CD4-positive, alpha-beta memory T cell (primary cell): ENCODE data around the gene SHCBP1L. TPM values are rescaled to one million over a fixed set of nuclear protein-coding genes. Genes with fewer than 3 reads are reported as not detected.

Experiments
- CTCF ChIA-PET: fragments of 350-600 bp; sonication (Branson Sonifier 250); formaldehyde crosslinking; loops from one replicate; lab custom pipeline; 2021; ENCODE audit warnings: inconsistent platforms; ENCODE audit not compliant: partially characterized antibody; lab: Charles Lee
- POLR2A ChIA-PET: fragments of 350-600 bp; sonication (Branson Sonifier 250); formaldehyde crosslinking; loops from one replicate; lab custom pipeline; 2021; ENCODE audit not compliant: partially characterized antibody; lab: Charles Lee
- DNase-seq, 5 donors: peaks; one replicate each; pipeline versions ENCODE4 v3.0.0 to v3.0.0-alpha.2; 2020 to 2022; ENCODE audit warnings: mixed read lengths in 1 of 5
- H3K27ac ChIP-seq: one replicate; pipeline ENCODE4 v1.7.0; 2013; ENCODE audit warnings: low read depth, low read length
- H3K27me3 ChIP-seq: 2 replicates; pipeline ENCODE4 v1.7.0; 2013; ENCODE audit warnings: mild to moderate bottlenecking, low read length, moderate library complexity; ENCODE audit not compliant: insufficient read depth
- H3K36me3 ChIP-seq: 2 replicates; pipeline ENCODE4 v1.7.0; 2013; ENCODE audit warnings: mild to moderate bottlenecking, low read length, moderate library complexity; ENCODE audit not compliant: insufficient read depth
- H3K4me1 ChIP-seq: 2 replicates; pipeline ENCODE4 v1.7.0; 2013; ENCODE audit warnings: mild to moderate bottlenecking, low read length, moderate library complexity; ENCODE audit not compliant: insufficient read depth
- H3K4me3 ChIP-seq, 2 donors: one replicate each; pipeline ENCODE4 v1.7.0; 2013; ENCODE audit warnings: low read length in 2 of 2, mild to moderate bottlenecking in 1 of 2
- H3K9me3 ChIP-seq, 2 donors: one replicate each; pipeline ENCODE4 v1.7.0; 2013; ENCODE audit warnings: low read length in 2 of 2, control low read depth in 1 of 2; ENCODE audit not compliant: control insufficient read depth in 1 of 2
- H3K27ac Mint-ChIP-seq, 7 donors: one replicate each; pipeline ENCODE4 v1.8.0; 2020 to 2021; ENCODE audit warnings: mixed read lengths in 7 of 7, mild to moderate bottlenecking in 6 of 7, inconsistent platforms in 3 of 7, moderate library complexity in 3 of 7
- H3K27me3 Mint-ChIP-seq, 2 donors: one replicate each; pipeline ENCODE4 v1.8.0; 2020 to 2021; ENCODE audit warnings: mixed read lengths in 2 of 2
- H3K36me3 Mint-ChIP-seq, 2 donors: one replicate each; pipeline ENCODE4 v1.8.0; 2020 to 2021; ENCODE audit warnings: mixed read lengths in 2 of 2, inconsistent platforms in 1 of 2, mild to moderate bottlenecking in 1 of 2
- H3K4me1 Mint-ChIP-seq, 4 donors: one replicate each; pipeline ENCODE4 v1.8.0; 2020 to 2021; ENCODE audit warnings: mixed read lengths in 4 of 4, mild to moderate bottlenecking in 1 of 4
- H3K4me3 Mint-ChIP-seq, 8 donors: one replicate each; pipeline ENCODE4 v1.8.0; 2020 to 2021; ENCODE audit warnings: mixed read lengths in 8 of 8, mild to moderate bottlenecking in 7 of 8, moderate library complexity in 6 of 8, inconsistent platforms in 3 of 8
- H3K9me3 Mint-ChIP-seq, 8 donors: one replicate each; pipeline ENCODE4 v1.8.0; 2020 to 2021; ENCODE audit warnings: mixed read lengths in 8 of 8, mild to moderate bottlenecking in 5 of 8, inconsistent platforms in 3 of 8, moderate library complexity in 1 of 8
- intact Hi-C: fragments of 100-400 bp; cut with micrococcal nuclease; formaldehyde crosslinking; loops from one replicate; pipeline ENCODE4 v1.15.1; 2023
- polyA plus RNA-seq, 2 donors: library from polyadenylated mRNA; unstranded; fragments of 300-500 nt; fragmentation: Illumina TruSeq; gene quantifications; one replicate each; pipeline ENCODE4 v1.2.3, GENCODE V29; 2021
- total RNA-seq, 2 experiments: library from RNA; stranded (reverse); gene quantifications; one replicate each; pipeline ENCODE4 v1.2.3, GENCODE V29; 2021

SHCBP1L gene
- total RNA-seq (not detected), polyA plus RNA-seq (not detected)

- Mint-ChIP-seq H3K4me3 (peak within 1 kb of the TSS in 1 of 8 donors; percentile 44), H3K27me3 (peaks cover 18 to 35% of the 10 kb centered on the region in 2 donors), H3K27ac (no peak within 1 kb of the TSS), H3K36me3 (no peaks in the 10 kb centered on the region), H3K9me3 (no peaks in the 10 kb centered on the region), H3K4me1 (no peaks in the 10 kb centered on the region)
- H3K27ac ChIP-seq, result no peak within 1 kb of the TSS
- DNase-seq, result no peak
- no peak within 1 kb of the TSS for H3K4me3 ChIP-seq
- POLR2A ChIA-PET, result no interaction called here
- intact Hi-C loops, result no loop called here
- H3K27me3 ChIP-seq, result peaks cover 4% of the 10 kb centered on the region
- CTCF ChIA-PET, result no interaction called here
- H3K9me3 ChIP-seq, result no peaks in the 10 kb centered on the region
- no peaks in the 10 kb centered on the region for H3K4me1 ChIP-seq
- H3K36me3 ChIP-seq, result no peaks in the 10 kb centered on the region
Observed at GRCh38 chr1:182952677-182953444, at the start of gene SHCBP1L. Gene SHCBP1L (minus strand): TSS chr1:182953166. CDS start chr1:182953133, 33 bp downstream.

- ChIA-PET POLR2A (no interaction called here), CTCF (no interaction called here)
- Mint-ChIP-seq H3K4me3 (no peak overlapping the region), H3K36me3 (no peaks in the 10 kb centered on the region), H3K27ac (no peak overlapping the region), H3K27me3 (peaks cover 13 to 22% of the 10 kb centered on the region in 2 donors), H3K9me3 (peaks cover 0 to 5% (median 0%) of the 10 kb centered on the region in 8 donors), H3K4me1 (no peaks in the 10 kb centered on the region)
- Histone ChIP-seq H3K27me3 (no peaks in the 10 kb centered on the region), H3K4me1 (no peaks in the 10 kb centered on the region), H3K36me3 (no peaks in the 10 kb centered on the region), H3K27ac (no peak overlapping the region), H3K4me3 (no peak overlapping the region), H3K9me3 (no peaks in the 10 kb centered on the region)
- intact Hi-C loops, result no loop called here
- DNase-seq, result no peak
Observed at GRCh38 chr1:183002267-183002666, 49.3 kb upstream of the SHCBP1L start.

GRCh38 chr1:183000167-183000962 lies 47.4 kb upstream of the SHCBP1L start:
- no peak for DNase-seq
- no peaks in the 10 kb centered on the region for H3K36me3 ChIP-seq
- Mint-ChIP-seq H3K27ac (no peak overlapping the region), H3K9me3 (peaks cover 0 to 5% (median 0%) of the 10 kb centered on the region in 8 donors), H3K27me3 (peaks cover 15 to 17% of the 10 kb centered on the region in 2 donors), H3K36me3 (no peaks in the 10 kb centered on the region), H3K4me1 (no peaks in the 10 kb centered on the region), H3K4me3 (no peak overlapping the region)
- CTCF ChIA-PET, result no interaction called here
- intact Hi-C loops, result no loop called here
- POLR2A ChIA-PET, result no interaction called here
- H3K27ac ChIP-seq, result no peak overlapping the region
- no peaks in the 10 kb centered on the region for H3K27me3 ChIP-seq
- H3K9me3 ChIP-seq, result no peaks in the 10 kb centered on the region
- no peaks in the 10 kb centered on the region for H3K4me1 ChIP-seq
- no peak overlapping the region for H3K4me3 ChIP-seq

GRCh38 chr1:182998482-182998881 lies 45.5 kb upstream of the SHCBP1L start:
- intact Hi-C loops, result no loop called here
- Mint-ChIP-seq H3K4me3 (no peak overlapping the region), H3K27ac (no peak overlapping the region), H3K9me3 (peaks cover 0 to 5% (median 0%) of the 10 kb centered on the region in 8 donors), H3K27me3 (peaks cover 12 to 13% of the 10 kb centered on the region in 2 donors), H3K36me3 (no peaks in the 10 kb centered on the region), H3K4me1 (no peaks in the 10 kb centered on the region)
- Histone ChIP-seq H3K4me1 (no peaks in the 10 kb centered on the region), H3K27ac (no peak overlapping the region), H3K27me3 (no peaks in the 10 kb centered on the region), H3K9me3 (no peaks in the 10 kb centered on the region), H3K4me3 (no peak overlapping the region), H3K36me3 (no peaks in the 10 kb centered on the region)
- no peak for DNase-seq
- CTCF ChIA-PET, result no interaction called here
- POLR2A ChIA-PET, result no interaction called here

- CTCF ChIA-PET, result no interaction called here
- H3K4me1 ChIP-seq, result no peaks in the 10 kb centered on the region
- intact Hi-C loops, result no loop called here
- no peaks in the 10 kb centered on the region for H3K27me3 ChIP-seq
- peaks cover 0 to 5% (median 0%) of the 10 kb centered on the region in 8 donors for H3K9me3 Mint-ChIP-seq
- H3K36me3 Mint-ChIP-seq, result no peaks in the 10 kb centered on the region
- H3K4me1 Mint-ChIP-seq, result no peaks in the 10 kb centered on the region
- H3K27ac ChIP-seq, result no peak overlapping the region
- POLR2A ChIA-PET, result no interaction called here
- no peak for DNase-seq
- no peak overlapping the region for H3K27ac Mint-ChIP-seq
- H3K4me3 ChIP-seq, result no peak overlapping the region
- peaks cover 14 to 19% of the 10 kb centered on the region in 2 donors for H3K27me3 Mint-ChIP-seq
- no peaks in the 10 kb centered on the region for H3K9me3 ChIP-seq
- no peaks in the 10 kb centered on the region for H3K36me3 ChIP-seq
- H3K4me3 Mint-ChIP-seq, result no peak overlapping the region
Observed at GRCh38 chr1:182996816-182997215, 43.9 kb upstream of the SHCBP1L start.

GRCh38 chr1:182995894-182996293 lies 42.9 kb upstream of the SHCBP1L start:
- Mint-ChIP-seq H3K36me3 (no peaks in the 10 kb centered on the region), H3K4me3 (no peak overlapping the region), H3K27ac (no peak overlapping the region), H3K9me3 (peaks cover 0 to 2% (median 0%) of the 10 kb centered on the region in 8 donors), H3K27me3 (peaks cover 17% of the 10 kb centered on the region in 2 donors), H3K4me1 (no peaks in the 10 kb centered on the region)
- Histone ChIP-seq H3K4me1 (no peaks in the 10 kb centered on the region), H3K36me3 (no peaks in the 10 kb centered on the region), H3K27ac (no peak overlapping the region), H3K9me3 (no peaks in the 10 kb centered on the region), H3K27me3 (no peaks in the 10 kb centered on the region), H3K4me3 (no peak overlapping the region)
- ChIA-PET CTCF (no interaction called here), POLR2A (no interaction called here)
- no peak for DNase-seq
- intact Hi-C loops, result no loop called here

- no peaks in the 10 kb centered on the region for H3K4me1 Mint-ChIP-seq
- H3K9me3 Mint-ChIP-seq, result peaks cover 0 to 2% (median 0%) of the 10 kb centered on the region in 8 donors
- H3K27me3 ChIP-seq, result no peaks in the 10 kb centered on the region
- CTCF ChIA-PET, result no interaction called here
- POLR2A ChIA-PET, result no interaction called here
- H3K4me3 Mint-ChIP-seq, result no peak overlapping the region
- H3K36me3 ChIP-seq, result no peaks in the 10 kb centered on the region
- H3K36me3 Mint-ChIP-seq, result no peaks in the 10 kb centered on the region
- no peak overlapping the region for H3K27ac Mint-ChIP-seq
- no peak overlapping the region for H3K4me3 ChIP-seq
- H3K27ac ChIP-seq, result no peak overlapping the region
- no peaks in the 10 kb centered on the region for H3K4me1 ChIP-seq
- no peak for DNase-seq
- no peaks in the 10 kb centered on the region for H3K9me3 ChIP-seq
- peaks cover 18 to 21% of the 10 kb centered on the region in 2 donors for H3K27me3 Mint-ChIP-seq
- intact Hi-C loops, result no loop called here
Observed at GRCh38 chr1:182993746-182994145, 40.8 kb upstream of the SHCBP1L start.
